RWPE1 (cell line): ENCODE data around the gene ANO3.

Source experiments
- CTCF ChIA-PET: fragments of 350-600 bp; sonication (Branson Sonifier 250); formaldehyde crosslinking; extraction: SDS; loops from one replicate; lab custom pipeline; 2021; lab: Yijun Ruan, JAX
- POLR2A ChIA-PET: fragments of 400-600 bp; formaldehyde crosslinking; extraction: SDS; loops from one replicate; lab custom pipeline; 2020; ENCODE audit warnings: antibody characterized with exemption; ENCODE audit not compliant: low non-redundant PET; lab: Yijun Ruan, JAX
- DNase-seq: peaks from one replicate; pipeline ENCODE4 v3.0.0; 2012; ENCODE audit warnings: low spot score
- H3K27ac ChIP-seq: fragments of 450-650 bp; 2 replicates; pipeline ENCODE4 v1.5.1; 2017
- TF ChIP-seq, protein P1 (sequence below): fragments of 450-650 bp; conservative IDR thresholded peaks from 2 replicates; pipeline ENCODE4 v1.5.1; 2017; ENCODE audit warnings: low read depth, mild to moderate bottlenecking

Gene ANO3

DNA sequence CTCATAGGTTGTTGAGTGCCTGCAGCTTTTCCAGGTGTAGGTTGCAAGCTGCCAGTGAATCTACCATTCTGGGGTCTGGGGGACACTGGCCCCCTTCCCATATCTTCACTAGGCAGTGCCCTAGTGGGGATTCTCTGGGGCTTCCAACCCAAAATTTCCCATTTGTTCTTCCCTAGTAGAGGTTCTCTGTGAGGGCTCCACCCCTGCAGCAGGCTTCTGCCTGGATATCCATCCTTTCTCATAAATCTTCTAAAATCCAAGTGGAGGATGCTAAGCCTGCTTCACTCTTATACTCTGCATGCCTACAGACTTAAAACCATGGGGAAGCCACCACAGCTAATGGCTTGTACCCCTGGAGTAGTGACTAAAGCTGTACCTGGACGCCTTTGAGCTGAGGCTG is 33.4 kb downstream of the ANO3 start:
- TF ChIP-seq, protein P1, sequence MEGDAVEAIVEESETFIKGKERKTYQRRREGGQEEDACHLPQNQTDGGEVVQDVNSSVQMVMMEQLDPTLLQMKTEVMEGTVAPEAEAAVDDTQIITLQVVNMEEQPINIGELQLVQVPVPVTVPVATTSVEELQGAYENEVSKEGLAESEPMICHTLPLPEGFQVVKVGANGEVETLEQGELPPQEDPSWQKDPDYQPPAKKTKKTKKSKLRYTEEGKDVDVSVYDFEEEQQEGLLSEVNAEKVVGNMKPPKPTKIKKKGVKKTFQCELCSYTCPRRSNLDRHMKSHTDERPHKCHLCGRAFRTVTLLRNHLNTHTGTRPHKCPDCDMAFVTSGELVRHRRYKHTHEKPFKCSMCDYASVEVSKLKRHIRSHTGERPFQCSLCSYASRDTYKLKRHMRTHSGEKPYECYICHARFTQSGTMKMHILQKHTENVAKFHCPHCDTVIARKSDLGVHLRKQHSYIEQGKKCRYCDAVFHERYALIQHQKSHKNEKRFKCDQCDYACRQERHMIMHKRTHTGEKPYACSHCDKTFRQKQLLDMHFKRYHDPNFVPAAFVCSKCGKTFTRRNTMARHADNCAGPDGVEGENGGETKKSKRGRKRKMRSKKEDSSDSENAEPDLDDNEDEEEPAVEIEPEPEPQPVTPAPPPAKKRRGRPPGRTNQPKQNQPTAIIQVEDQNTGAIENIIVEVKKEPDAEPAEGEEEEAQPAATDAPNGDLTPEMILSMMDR = no peak
- H3K27ac ChIP-seq = no peak overlapping the region
- ChIA-PET CTCF (interaction anchor here (0.5 kb wide), 2 partner anchors 98 to 1550 kb away, joined by 3 read pairs; no protein-coding TSS in a partner anchor), POLR2A (no interaction called here)
- no peak for DNase-seq

DNA sequence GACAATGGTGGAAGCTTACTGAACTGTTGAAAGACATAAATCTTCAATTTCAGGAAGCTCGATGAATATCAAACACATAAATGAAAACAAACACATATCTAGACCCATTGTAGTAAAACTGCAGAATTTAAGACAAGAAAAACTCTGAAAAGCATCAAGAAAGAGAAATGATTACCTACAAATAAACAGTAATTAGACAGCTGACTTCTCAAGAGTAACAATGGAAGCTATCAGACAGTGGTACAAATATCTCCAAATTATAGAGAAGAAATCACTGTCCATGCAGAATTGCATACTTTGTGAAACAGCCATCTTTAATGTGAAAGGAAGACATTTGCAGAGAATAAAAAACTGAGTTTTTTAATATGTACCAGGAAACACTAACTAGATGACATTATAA is 45.7 kb downstream of the ANO3 start:
- TF ChIP-seq, protein P1 = no peak
- DNase-seq = no peak
- ChIA-PET POLR2A (no interaction called here), CTCF (no interaction called here)
- no peak overlapping the region for H3K27ac ChIP-seq

DNA sequence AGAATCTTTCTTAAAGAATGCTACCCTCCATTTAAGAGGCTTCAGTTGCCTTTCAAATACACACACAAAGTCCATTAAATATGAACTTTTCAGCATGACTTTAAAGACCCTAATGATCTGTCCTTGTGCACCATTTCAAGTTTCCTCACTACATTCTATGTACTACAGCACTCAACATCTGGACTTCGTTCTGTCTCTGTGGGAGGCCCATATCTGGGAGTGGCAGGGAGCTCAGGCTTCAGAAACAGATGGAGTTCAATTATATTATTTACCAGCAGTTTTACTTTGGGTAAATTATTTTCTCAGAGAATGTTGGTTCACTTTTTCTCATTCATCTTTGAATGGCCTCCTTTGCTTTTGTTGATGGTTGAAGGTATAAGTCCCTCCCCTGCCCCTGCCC is 67.4 kb downstream of the ANO3 start:
- DNase-seq = no peak
- ChIA-PET CTCF (no interaction called here), POLR2A (no interaction called here)
- TF ChIP-seq, protein P1 = no peak
- no peak overlapping the region for H3K27ac ChIP-seq

DNA sequence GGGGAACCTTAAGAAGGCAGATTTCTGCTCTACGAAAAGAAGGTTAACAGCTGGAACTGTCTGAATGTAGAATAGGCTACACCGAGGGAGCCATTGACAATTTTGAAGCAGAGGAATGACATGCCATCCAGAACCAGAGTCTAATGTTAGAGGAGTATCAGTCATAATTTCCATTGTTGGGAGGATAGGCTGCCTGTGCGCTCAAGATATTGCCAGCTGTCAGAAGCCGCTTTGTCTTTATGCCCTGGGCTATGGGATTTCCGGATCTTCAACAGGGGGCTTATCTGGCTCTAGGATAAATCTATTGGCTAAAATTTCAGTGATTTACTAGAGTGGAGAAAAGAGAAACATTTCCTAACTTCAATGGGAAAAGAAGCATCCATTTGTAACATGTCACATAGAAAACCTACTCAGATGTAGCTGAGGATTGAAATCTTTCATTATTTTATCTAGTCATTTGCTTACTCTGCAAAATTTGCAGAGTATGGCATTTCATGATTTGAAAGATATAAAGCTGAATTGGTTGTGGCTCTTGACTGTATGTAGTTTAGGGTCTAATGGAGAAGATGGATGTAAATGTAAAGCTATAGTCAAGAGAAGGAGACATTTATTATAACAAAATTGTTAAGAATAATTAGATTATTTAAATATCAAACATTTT is 78.9 kb downstream of the ANO3 start:
- TF ChIP-seq, protein P1 = no peak
- no peak for DNase-seq
- POLR2A ChIA-PET = no interaction called here
- CTCF ChIA-PET = no interaction called here
- H3K27ac ChIP-seq = no peak overlapping the region

DNA sequence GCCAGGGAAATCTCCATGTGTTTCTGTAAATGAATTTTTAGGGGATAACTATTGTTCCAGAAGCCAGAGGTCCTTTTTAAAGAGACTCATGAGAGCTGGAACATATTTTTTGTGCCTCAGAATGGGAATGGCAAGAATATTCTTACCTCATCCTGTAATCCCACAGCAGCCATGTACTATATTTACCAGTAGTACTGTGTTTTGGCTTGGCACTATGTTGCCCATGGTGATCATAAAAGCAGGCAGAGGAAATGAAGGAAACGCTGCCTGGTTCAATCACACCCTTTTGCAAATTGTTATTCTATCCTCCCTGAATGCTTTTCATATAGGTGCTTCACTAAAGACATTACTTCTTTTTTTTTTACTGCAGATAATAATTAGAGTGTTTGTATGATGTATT is 81.0 kb downstream of the ANO3 start:
- CTCF ChIA-PET = no interaction called here
- no peak for DNase-seq
- no peak overlapping the region for H3K27ac ChIP-seq
- TF ChIP-seq, protein P1 = no peak
- POLR2A ChIA-PET = no interaction called here

GRCh38 chr11:26418386-26418912 is 86.5 kb downstream of the ANO3 start:
- CTCF ChIA-PET = no interaction called here
- TF ChIP-seq, protein P1 = no peak
- no peak overlapping the region for H3K27ac ChIP-seq
- DNase-seq = no peak
- POLR2A ChIA-PET = no interaction called here
